ENCODE results near the gene INPP4A.
A peak's percentile ranks its signal among the peaks of the same experiment; 100 is the strongest.

Gene INPP4A

GRCh38 chr2:98461498-98462049, 16.9 kb downstream of the INPP4A start:
- DNase-seq, result no peak

- DNase-seq, result no peak
Observed at GRCh38 chr2:98463081-98463481, 18.4 kb downstream of the INPP4A start.

GRCh38 chr2:98463551-98463971, 18.9 kb downstream of the INPP4A start:
- DNase-seq, result no peak

DNA sequence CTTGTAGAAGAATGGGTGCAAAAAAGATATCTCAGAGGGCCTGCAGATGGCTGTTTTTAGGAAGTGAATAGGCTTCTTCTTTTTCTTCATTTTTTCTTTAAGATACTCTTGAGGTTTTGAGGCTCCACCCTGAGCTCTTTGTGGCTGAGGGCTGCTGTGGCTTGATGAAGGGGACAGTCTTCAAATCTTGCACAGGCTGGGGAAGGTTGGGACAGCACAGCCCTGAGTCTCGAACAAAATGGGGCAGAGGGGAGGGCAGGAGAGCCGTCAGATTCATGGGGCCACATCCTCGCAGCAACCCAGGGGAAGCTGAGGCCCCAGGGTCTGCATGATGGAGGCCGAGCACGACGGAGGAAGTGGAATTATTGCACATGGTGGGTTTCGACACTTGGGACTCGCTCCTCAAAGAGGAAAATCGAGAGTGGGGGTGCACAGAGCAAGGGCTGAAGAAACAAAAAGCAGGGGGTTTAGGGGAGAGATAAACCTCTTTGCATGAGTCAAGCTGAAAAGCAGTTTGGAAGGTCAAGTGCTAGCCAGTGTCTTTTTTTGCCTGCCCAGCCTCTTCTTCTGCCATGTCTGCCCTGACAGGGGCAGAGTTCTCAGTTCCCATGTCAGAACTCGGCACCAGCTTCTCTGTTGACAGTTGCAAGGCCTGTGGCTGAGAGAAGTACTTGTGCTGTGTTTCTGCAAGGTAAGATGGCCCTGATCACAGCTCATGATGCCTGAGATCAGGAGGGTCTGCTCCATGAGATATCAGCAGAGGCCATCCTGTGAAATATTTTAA, 19.5 kb downstream of the INPP4A start:
- DNase-seq, result no peak

DNA sequence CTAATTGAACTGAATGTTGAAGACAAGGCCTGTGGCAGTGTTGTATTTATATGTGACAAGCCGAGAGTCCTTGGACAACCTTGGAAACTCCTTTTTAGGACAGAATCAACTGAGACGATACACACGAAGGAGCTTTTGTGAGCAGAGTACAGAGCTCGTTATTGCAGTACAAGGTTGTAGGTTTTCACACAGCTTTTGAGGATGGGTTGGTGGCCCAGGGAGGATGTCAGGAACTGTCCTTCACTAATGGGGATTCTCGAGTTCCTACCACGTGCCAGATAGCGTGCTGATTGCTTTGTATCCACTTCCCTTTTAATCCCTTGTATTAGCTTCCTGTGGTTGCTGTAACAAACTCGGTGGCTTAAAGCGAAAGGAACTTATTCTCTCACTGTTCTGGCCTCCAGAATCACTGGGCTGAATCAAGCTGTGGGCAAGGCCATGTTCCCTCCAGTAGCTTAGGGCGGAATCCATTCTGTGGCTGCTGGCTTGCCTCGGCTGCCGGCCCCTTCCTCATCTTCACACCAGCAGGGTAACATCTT, 20.2 kb downstream of the INPP4A start:
- no peak for DNase-seq

DNA sequence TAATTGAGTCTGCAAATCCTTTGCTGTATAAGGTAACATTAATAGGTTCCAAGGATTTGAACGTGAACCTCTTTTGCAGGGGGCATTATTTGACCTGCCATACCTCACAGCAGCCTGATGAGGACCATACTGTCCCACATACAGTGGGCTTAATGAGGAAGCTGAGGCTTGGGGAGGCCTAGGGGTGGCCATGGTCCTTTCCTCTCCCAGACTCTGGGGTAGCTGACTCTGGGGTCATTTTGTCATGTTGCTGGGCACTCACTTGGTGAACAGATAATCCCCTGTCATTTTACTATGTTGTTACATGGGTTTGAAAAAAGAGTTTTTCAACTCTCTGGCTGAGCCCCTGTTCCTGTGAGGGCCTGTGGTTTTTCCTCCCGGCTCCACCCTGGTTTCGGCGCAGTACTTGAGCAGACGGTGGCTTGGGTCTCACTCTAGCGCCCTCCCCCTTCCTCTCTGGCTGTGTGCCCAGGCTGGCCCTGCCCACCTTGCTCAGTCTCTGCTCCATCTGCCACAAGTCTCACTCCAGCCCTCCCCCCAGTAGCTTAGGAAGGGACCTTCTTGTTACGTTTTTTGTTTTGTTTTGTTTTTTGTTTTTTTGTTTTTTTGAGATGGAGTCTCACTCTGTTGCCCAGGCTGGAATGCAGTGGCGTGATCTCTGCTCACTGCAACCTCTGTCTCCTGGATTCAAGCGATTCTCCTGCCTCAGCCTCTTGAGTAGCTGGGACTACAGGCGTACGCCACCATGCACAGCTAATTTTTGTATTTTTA, 21.0 kb downstream of the INPP4A start:
- DNase-seq, result peak; percentile 86

DNA sequence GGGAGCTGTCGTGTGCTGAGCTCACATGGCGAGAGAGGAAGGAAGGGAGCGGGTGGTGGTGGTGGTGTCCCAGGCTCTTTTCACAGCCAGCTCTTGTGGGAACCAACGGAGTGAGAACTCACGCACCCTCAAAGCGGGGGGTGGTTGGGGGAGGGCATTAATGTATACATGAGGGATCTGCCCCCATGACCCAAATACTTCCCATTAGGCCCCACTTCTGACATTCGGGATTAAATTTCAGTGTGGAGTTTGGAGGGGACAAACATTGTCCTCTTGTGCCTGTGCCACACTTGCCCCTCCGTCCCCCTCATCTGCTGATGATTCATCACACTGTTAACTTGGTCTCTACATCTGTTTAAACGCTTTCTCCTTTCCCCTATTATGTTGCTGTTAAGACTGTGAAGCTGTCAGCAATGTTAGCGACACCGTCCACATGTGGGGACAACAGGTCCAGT, 22.5 kb downstream of the INPP4A start:
- no peak for DNase-seq

DNA sequence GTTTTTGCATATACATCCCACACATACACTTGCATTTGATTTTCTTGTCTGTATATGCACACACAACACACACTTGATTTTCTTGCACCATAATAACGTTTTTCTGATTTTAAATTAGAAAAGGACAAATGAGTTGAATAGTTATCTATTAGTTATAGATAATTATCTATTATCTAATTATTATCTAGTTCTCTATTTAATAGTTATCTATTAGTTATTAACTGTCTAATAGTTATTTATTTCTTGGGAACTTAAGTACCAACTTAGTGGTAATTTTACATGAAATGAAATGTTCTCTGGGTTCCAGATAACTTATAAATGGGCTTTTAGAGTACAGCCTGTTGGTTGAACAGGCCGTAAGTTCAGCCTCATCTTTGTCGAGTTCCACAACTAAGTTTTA, 23.0 kb downstream of the INPP4A start:
- DNase-seq, result no peak

- DNase-seq, result no peak
Observed at GRCh38 chr2:98468621-98469236, 24.1 kb downstream of the INPP4A start.

- no peak for DNase-seq
Observed at GRCh38 chr2:98469862-98470544, 25.3 kb downstream of the INPP4A start.

DNA sequence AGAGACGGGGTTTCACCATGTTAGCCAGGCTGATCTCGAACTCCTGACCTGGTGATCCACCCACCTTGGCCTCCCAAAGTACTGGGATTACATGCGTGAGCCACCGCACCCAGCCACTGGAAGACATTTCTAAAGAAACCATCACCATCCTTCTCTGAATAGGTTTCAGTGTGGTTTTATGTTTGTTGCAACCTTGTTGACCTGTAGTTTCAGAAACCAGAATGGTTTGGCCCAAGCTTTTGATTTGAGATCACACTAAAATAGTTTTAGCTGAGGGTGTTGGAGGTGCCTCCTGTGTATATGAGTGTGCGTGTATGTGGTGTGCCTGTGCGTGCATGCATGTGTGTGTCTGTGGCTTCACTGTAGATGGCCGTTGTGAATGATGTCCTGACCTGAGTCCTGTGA, 26.2 kb downstream of the INPP4A start:
- no peak for DNase-seq

DNA sequence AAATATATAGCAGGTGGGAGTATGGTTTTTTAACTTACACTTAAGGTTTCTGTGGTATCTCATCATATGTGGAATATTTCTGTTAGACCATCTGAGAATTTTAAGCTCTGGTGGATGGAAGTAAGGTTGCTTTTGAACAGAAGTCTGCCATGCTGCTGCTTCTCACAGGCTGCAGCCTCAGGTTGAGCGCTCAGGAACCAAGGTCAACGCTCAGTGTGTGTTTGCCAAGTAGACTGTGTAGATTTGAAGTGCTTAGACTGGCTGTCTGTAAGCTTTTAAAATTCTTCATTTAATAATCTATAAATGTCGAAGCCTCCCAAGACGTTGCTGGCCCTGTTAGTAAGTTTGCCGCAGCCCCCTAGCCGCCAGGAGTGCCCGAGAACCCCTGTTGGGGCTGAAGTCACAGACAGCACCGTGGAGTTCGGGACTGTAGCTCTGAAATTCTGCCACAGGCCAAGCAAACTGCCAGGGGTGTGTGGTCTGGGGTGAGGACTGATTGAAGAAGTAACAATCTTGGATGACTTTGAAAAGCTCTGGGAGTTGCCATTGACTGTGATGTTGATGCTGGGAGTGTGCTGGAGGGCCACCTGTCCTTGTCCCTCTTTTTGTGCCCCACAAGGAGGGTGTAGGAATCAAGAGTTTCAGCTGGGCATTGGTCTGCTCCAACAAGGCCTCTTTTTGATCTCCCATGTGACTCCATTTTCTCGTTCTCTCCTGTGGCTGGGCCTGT, 26.9 kb downstream of the INPP4A start:
- no peak for DNase-seq

GRCh38 chr2:98472132-98472650, 27.5 kb downstream of the INPP4A start:
- no peak for DNase-seq

DNA sequence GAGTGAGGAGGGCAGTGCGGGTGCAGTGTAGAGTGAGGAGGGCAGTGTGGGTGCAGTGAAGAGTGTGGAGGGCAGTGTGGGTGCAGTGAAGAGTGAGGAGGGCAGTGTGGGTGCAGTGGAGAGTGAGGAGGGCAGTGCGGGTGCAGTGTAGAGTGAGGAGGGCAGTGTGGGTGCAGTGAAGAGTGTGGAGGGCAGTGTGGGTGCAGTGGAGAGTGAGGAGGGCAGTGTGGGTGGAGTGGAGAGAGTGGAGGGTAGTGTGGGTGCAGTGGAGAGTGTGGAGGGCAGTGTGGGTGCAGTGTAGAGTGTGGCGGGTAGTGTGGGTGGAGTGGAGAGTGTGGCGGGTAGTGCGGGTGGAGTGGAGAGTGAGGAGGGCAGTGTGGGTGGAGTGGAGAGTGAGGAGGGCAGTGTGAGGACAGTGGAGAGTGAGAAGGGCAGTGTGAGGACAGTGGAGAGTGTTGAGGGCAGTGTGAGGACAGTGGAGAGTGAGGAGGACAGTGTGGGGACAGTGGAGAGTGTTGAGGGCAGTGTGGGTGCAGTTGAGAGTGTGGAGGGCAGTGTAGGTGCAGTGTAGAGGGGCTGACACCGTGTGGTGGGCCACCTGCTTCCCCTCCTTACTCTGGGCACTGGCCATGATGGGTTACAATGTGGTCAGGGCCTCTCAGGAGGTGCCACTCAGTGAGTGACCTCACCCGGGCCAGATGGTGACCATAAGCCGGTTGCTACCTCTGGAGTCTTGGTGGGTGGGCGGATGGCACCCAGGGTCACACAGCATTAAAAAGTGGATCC, 28.5 kb downstream of the INPP4A start:
- DNase-seq, result no peak

- no peak for DNase-seq
Observed at GRCh38 chr2:98473995-98474780, 29.5 kb downstream of the INPP4A start.

GRCh38 chr2:98474979-98475632, 30.4 kb downstream of the INPP4A start:
- DNase-seq, result no peak

- DNase-seq, result no peak
Observed at GRCh38 chr2:98476192-98476868, 31.7 kb downstream of the INPP4A start.

DNA sequence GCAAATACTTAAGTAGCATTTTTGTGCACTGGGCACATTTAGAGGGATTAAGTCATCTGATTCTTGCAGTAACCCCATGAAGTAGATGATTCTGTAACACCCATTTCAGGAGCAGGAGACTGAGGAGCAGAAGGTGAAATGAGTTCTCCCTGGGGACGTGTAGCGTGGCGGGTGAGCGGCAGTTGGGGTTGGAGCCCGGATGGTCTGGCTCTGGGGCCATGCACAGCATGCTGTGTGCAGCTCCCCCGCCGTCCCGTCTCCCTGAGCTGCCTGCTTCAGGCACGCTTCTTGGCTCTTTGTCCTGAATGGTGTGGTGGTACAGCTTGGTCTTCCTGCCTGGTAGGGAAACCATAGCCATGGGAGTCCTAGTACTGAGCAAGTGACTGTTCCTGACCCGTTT, 32.4 kb downstream of the INPP4A start:
- DNase-seq, result no peak

DNA sequence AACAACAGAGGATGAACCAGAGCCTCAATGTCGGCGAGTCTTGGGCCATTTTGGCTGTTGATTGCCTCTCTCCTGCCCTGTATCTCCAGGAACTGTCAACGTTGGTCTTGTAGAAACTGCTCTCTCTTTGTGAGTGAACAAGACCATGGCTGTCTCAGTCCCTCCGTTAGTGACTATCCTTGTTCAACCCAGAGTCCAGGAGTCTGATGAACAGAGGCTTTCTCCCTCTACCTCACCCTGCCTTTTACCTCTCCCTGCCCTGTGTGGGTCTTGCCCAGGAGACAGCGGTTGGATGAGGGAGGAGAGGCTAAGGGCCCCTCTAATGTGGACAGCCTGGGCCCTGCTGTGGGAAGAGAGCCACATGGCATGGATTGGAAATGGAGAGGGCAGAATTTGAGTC, 32.8 kb downstream of the INPP4A start:
- no peak for DNase-seq
